Breast epithelium (tissue), 3 donors: ENCODE measurements around the gene GRAMD2A.

ENCODE experiments used
- POLR2A ChIP-seq: fragments of 450-650 bp; IDR thresholded peaks from one replicate; pipeline ENCODE4 v1.6.1; 2016; ENCODE audit warnings: antibody characterized with exemption, mild to moderate bottlenecking, moderate library complexity
- POLR2AphosphoS5 ChIP-seq, 3 donors: sonication (generic); formaldehyde crosslinking; IDR thresholded peaks; one replicate each; pipeline ENCODE4 v1.6.1; 2017; ENCODE audit warnings: antibody characterized with exemption in 3 of 3
- TF ChIP-seq, protein P1 (sequence below), 3 donors: fragments of 450-650 bp; IDR thresholded peaks; one replicate each; pipeline ENCODE4 v1.5.1; 2016 to 2017; ENCODE audit warnings: antibody characterized with exemption in 3 of 3, mild to moderate bottlenecking in 3 of 3, moderate library complexity in 3 of 3

DNA sequence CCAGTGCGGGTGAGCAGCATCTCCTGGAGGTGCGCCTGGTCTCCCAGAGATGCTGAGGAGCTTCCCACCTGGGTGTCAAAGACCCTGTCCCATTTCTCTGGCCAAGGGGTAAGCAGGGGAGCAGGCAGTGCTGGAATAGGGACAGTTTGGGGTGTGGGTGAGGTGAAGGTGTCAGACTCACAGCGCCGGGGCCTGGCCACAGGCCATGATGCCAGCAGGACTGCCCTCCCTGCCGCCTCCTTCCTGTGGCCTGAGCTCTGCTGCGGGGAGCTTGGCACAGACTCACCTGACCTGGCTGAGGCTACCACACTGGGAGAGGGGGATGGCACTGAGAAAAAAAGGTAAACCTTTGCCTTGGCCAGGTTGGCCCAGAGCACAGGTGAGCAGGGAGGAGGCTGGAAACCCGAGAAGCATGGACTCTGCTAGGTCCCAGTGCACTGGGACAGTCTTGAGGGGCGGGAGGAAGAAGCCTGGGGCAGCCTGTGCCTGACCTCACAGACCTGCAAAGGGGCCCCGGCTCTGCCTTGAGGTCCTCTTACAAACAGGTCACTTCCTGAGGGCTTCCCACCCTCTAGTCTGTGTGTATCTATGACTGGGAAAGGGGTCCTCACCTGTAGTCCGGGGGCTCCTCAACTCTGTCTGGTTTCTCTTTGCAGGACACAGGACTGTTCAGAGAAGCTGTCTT lies 28.2 kb downstream of the GRAMD2A start:
- TF ChIP-seq, protein P1, sequence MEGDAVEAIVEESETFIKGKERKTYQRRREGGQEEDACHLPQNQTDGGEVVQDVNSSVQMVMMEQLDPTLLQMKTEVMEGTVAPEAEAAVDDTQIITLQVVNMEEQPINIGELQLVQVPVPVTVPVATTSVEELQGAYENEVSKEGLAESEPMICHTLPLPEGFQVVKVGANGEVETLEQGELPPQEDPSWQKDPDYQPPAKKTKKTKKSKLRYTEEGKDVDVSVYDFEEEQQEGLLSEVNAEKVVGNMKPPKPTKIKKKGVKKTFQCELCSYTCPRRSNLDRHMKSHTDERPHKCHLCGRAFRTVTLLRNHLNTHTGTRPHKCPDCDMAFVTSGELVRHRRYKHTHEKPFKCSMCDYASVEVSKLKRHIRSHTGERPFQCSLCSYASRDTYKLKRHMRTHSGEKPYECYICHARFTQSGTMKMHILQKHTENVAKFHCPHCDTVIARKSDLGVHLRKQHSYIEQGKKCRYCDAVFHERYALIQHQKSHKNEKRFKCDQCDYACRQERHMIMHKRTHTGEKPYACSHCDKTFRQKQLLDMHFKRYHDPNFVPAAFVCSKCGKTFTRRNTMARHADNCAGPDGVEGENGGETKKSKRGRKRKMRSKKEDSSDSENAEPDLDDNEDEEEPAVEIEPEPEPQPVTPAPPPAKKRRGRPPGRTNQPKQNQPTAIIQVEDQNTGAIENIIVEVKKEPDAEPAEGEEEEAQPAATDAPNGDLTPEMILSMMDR (IDR thresholded peaks at IDR 0.05), result no peak
- TF ChIP-seq POLR2AphosphoS5 (IDR thresholded peaks at IDR 0.05) (no peak), POLR2A (no peak)
